Inferior parietal cortex (tissue), 1 donor: ENCODE results near the gene ROR2.
A peak's percentile ranks its signal among the peaks of the same experiment; 100 is the strongest.

ENCODE experiments used
- DNase-seq: peaks from one replicate; pipeline ENCODE4 v3.0.0-alpha.2; 2016; ENCODE audit errors: extremely low spot score

ROR2 gene

DNA sequence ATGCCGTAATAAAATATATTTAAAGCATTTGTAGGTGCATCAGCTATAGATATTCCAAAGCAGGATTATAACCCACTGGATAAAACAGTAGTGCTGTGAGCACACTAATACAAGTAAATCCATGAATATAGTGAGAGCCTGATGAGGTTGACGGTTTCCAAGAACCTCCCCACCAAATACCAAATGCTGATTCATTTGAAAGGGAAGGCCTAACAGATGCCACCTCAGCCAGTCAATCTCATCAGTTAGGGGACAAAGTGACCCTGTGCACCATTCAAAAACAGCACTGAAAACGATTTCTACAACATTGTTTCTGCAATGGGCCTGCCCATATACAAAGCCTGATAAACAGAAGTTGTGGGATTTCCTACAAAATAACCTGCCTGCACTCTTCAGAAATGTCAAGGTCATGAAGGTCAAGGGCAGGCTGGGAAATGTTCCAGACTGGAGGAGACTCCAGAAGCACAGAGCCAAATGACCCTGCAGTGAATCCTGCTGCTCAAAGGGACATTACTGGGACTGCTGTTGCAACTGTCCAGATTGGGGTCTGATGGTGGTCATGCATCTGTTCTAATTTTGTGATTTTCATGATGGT lies 69.6 kb downstream of the ROR2 start:
- DNase-seq = no peak

DNA sequence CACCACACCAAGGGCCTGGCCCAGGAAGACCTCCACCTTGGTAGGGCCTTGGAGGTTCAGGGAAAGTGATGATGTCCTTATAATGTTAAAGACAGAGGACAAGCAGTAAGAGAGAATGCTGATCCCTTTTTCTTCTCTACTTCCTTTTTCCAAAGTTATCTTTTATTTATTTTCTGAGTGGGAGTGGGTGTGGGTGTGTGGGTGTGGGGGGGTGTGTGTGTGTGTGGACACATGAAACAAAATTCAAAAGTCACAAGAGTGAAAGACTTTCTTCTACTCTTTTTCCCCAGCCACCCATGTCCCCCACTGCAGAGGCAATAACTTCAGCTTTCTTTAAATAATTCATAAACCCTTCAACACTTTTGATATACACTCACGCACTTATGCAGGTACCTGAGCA lies 70.8 kb downstream of the ROR2 start:
- no peak for DNase-seq

DNA sequence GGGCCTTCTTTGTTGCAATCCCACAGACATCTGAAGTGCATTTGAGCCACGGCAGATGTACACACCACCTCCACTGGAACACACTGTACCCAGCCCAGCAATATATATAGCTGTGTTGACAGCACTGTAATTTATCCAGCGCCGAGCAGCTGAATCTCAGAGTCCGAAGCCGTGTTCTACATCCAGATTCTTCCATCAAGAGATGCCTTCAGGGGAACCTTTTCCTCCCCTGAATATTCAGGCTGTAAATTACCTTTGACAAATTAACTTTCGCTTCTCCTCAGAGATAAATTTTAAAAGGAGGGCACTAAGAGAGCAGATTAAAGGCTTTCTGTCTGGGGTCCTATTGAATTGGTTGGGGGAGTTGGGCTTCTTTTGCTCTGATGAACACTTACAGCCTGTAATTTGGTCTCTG lies 76.4 kb downstream of the ROR2 start:
- no peak for DNase-seq

DNA sequence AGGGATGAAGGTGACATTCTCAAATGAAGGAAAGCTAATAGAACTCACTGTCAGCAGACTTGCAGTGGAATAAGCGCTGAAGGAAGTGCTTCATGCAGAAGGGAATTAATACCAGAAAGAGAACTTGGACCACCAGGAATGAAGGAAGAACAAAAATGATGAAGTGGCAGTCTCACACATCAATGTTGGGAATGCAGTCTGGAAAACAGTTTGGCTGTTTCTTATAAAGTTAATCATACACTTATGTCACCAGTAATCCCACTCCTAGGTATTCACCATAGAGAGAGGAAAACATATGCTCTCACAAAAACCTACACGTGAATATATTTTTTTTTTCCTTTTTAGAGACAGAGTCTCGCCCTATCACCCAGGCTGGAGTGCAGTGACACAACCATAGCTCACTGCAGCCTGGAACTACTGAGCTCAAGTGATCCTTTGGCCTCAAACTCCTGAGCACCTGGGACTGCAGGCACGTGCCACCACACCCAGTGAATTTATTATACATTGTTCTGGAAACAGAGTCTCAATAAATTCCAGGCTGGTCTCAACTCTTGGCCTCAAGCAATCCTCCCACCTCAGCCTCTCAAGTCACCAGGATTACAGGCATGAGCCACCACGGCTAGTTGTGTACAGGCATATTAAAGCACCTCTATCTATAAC lies 81.2 kb downstream of the ROR2 start:
- DNase-seq = no peak

DNA sequence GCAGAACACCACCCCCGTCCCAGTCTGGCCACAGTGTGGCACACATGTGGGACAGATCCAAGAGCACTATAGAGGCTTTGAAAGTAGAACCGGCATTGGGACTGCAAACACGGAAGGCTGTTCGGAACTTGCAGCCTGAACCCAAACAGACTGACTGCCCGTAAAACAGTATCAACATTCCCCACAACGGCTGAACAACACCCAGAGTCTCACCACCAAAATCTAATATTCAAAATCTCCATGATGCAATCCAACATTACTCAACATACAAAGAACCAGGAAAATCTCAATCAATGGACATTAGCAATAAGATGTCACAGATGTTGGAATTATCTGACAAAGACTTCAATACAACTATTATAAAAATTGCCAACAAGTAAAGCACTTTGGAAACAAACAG lies 82.3 kb downstream of the ROR2 start:
- DNase-seq = no peak

DNA sequence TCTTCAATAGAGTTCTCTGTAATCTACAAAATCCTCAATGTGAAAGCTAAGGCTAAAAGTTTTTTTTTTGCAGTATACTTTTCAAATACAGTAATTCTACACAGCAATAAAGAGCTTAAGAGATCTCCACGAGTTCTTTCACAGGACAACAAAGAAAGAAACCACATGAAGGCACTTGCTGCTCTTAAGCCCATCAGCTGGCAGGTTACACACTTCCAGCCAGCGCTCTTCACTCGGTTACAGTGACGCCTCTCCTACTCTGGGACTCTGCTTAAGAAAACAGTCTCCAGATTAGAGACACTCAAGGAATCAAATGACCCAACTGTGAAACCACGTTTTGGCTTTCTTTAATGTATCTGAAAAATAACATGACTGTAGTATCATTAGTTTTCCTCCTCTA lies 85.0 kb downstream of the ROR2 start:
- no peak for DNase-seq

DNA sequence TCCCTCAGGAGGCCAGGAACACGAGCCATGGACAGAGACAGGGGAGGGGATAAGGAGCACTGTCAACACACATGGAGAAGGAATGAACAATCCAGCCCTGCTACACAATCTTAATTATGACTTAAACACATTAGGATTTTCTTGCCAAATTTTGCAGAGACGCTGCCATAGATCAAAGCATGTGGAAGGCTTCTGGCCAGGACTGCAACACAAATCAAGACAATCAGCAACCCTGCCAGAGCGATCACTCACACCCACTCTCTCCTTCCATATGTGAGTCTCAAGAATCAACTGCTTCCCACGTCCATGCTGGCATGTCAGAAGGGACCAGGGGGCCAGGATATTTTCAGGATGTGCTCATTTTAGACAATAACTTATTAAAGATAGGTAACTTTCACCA lies 85.6 kb downstream of the ROR2 start:
- no peak for DNase-seq

DNA sequence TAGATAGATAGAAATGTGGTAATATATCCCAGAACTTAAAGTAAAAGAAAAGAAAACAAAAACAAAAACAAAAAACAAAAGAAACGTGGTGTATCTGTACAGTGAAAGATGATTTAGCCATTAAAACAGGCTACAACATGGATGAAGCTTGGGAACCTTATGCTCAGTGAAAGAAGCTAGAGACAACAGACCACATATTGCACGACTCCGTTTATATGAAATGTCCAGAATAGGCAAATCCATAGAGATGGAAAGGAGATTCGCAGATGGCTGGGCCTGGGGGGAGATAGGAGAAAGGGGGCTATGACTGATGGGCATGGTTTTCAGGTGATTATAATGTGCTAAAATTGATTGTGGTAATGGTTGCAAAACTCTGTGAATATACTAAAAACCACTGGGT lies 86.6 kb downstream of the ROR2 start:
- DNase-seq = no peak

DNA sequence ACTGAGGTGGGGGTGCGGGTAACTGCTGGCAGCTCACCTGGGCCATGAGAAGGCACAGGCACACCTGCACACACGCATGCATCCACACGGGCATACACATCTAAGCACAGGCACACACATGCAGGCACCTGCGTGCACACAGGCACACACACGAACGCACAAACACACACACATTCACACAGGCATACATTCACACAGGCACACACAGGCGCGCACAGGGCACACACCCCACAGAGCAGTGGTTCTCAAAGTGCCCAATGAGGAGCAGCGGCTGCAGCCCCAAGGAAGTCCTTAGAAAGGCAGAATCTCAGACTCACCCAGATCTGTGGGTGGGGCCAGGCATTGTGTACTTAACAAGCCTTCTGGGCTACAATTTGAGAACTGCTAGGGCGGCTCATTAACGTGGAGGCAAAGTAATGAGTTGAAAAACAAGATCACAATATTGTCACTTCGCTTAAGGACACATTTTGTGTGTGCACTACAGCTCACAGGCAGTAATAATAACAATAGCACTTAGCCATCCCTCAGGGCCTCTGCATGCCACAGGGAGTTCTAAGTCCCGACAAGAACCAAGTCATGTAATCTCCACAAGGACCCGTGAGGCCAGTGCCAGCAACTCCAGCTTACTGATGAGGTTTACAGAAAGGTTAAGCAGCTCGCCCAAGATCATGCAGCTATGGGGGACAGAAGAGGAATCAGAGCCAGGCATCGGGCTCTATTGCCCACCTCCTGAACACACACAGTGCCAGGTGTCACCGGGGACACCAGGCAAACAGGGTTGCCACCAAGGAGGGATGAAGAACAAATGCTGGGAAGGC lies 91.6 kb downstream of the ROR2 start:
- DNase-seq = no peak

DNA sequence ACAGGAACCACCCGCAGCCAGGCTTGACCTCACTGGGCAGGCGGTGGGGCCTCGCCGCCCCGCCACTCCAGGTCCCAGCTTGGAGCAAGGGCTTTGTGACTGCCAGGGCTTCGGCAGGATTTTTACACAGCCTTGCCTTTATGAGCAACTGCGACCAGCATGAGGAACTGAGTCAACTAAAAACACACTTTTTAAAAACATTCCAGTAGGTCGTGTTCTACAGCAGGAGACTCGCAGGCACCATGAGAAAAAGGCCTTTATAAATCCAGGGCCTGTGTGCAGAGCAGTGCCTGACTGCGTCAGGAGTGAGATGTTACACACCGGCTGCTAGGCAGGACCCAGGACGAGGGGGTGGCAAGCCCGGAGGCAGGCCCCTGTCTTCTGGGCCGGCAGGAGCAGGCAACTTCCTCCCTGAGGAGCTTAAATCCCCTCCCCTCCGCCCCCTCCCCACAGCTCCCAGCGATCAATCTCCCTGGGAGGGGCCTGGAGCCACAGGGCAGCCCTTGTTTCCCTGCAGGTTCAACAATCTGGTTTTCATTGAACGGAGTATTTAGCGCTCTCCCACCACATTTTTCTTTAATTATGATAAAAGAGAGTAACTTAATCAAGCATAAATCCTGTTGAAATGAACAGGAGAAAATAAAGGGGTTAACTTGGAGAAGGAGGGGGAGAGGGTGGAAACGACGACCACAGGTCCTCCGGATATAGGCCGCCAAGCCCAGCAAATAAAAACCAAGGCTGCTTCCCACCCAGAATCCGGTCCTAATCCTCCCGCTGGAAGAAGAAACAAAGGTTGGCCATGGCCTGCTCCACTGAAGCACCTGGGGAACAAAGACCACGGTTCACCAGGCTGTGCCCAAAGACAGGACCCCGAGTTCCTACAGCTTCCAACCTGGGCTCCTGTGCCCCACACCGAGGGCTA lies 92.5 kb downstream of the ROR2 start:
- DNase-seq = no peak

DNA sequence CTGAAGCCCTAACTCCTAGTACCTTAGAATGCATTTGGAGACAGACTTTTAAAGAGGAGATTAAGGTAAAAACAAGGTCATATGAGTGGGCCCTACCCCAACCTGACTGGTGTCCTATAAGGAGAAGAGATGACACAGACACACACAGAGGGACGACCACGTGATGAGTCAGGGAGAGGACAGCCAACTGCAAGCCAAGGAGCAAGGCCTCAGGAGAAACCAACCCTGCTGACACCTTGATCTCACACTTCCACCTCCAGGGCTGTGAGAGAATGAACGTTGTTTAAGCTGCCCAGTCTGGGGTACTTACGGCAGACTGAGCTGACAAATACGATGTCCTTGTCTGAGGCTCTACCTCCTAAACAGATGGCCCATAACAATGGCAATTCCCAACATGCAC lies 93.6 kb downstream of the ROR2 start:
- no peak for DNase-seq

DNA sequence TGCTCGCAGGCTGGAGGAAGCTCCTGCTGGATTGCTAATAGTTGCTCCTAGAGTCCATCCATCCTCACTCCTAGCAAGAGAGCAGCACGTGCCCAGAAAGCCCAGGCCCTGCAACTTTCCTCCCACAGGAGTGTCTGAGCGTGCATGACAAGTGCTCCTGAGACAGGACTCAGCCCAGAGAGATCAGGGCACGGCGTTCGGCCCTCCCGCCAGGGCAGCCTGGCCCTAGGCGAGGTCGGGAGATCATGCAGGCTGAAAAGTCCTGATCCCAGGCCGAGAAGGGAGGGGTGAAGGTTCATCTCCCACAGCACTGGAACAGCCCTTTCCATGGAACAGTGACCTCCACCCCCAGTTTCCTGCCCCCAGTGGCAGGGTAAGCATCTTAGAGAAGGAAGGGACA lies 94.8 kb downstream of the ROR2 start:
- DNase-seq = no peak

DNA sequence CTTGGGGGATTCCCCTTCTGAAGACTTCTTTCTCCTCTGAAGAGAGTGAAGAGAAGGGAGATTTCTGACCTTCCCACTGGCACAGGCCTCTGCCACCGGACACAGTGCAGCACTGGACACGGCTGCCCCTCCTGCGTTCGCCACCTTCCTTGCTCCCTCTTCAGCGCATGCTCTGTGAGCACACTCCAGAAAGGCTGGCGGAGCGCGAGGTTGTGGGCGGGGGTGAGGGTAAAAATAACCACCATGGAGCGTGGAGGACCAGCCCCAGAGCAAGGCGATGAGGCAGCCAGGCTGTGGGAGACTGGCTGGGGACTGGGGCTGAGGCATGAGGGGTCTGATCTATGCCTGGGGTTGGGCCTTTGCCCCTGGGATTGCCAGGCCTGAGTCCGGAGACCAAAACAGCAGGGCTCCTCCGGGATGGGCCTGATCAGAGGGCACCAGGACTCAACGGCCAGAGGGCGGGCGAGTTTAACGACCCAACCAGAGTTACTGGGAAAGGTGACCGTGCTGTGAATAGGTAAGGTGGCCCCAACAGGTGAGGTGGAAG lies 97.2 kb downstream of the ROR2 start:
- DNase-seq = no peak

DNA sequence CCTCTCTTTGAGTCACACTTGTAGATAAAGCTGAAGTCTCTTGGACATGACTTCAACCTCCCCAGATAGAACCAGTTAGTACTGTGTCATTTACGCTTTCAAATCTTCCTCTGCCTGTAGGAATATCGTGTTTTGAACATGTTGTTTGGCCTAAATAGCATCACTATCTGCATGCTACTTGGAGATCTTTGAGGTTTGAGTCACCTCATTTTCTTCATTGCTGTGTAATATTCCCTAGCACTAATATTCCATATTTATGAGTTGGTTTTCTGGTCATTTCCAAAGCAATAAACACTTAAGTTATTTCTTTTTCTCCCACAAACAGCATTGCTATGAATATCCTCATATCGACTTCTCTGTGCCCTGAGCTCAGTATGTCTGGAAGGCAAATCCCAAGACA lies 100.3 kb downstream of the ROR2 start:
- DNase-seq = no peak

DNA sequence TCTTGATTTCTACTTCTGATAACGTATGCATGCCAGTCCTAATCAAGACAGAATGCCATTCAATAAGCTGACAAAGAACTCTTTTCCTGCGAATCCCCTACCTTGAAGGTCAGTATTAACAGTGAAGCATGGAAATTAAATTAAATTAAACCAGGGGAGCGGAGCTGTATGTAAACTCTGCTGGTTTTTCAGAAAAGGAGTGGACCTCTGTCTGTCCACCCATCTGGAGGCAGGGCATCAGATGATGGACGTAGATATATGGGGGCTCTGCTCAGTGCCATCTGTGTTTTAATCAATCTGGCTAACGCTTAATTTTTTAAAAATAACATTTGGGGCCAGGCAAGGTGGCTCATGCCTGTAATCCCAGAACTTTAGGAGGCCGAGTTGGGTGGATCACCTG lies 101.9 kb downstream of the ROR2 start:
- DNase-seq = no peak

DNA sequence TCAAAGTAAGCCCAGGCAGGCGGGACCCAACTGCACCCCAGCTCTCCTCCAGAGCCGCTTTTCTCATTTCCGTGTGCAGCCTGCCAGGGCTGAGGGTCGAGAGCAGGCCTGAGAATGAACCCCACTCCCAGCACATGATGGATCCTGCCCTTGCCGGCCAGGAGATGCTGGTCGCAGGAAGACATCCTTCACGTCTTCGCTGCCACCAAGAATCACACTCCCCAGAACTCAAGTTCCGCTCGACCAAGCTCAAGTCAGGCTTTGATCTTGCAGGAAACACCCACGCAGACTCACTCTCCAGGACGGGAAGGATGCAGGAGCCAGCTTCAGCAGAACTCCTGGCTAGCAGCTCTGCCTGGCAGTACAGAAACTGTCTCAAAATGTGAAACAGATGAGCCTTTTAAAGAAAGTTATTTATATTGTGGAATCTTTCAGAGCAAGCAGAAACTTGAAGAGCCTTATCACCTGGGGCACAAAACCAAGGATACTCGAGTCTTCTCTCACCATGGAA lies 102.4 kb downstream of the ROR2 start:
- DNase-seq = peak; percentile 30

DNA sequence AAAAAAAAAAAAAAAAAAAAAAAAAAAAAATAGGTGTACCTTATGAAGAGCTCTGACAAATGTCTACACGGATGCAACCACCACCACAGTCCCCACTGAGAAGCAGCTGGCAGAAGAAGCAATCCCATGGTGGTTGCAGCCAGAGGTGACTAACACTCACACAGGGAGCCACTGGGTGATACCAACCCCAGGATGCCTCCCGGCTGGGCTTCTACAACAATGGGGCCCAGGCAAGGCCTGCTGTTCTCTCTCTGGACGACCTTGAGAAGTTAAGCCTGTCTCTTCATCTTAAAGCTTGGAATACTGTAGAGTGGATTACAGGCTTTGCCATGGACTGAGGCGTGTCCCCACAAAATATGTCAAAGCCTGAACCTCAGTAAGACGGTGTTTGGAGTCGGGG lies 104.1 kb downstream of the ROR2 start:
- no peak for DNase-seq

DNA sequence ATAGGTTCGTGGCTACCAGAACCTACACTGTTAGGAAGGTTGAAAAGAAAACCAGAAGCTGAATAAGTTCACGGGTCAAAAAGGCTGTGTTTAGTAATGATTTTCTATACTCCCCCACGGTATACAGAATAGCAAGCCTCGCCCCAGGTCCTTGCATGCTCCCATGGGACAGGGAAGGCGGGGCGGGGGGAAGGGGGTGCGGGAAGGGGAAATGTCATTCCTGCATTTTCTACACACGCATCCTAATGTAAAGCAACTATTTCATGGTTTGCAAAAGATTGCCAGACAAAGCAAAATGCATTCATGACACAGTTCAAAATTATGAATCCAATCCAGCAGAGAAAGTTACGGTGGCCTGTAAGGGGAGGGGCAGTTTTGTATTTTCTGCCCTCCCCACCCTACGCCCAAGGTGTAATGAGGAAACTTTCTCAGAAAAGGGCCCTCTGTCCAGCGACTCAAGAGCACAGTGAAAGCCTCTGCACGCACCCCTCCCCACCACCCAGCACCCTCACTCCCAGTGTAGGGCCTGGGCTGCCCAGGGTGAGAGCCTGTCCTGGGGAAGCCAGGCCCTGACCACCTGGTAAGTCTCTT lies 105.2 kb downstream of the ROR2 start:
- DNase-seq = no peak

DNA sequence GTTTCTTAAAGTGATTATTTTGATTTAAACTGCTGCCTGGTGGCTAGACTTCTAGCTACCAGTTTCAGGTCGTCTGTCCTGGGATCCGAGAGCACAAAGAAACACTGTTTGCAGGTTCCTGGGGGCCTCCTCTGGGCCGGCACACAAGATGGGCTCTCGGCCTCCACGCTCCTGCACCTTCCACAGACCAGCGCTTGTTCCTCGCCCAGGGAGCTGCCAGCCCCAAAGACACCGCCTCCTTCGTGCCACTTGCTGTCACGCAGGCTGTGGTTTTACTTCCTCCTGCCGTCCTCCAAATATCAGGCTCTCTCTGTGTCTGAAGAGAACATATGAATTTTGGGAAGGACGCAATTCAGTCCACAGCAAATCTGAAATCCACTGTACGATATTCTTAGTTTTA lies 105.8 kb downstream of the ROR2 start:
- DNase-seq = peak; percentile 6

DNA sequence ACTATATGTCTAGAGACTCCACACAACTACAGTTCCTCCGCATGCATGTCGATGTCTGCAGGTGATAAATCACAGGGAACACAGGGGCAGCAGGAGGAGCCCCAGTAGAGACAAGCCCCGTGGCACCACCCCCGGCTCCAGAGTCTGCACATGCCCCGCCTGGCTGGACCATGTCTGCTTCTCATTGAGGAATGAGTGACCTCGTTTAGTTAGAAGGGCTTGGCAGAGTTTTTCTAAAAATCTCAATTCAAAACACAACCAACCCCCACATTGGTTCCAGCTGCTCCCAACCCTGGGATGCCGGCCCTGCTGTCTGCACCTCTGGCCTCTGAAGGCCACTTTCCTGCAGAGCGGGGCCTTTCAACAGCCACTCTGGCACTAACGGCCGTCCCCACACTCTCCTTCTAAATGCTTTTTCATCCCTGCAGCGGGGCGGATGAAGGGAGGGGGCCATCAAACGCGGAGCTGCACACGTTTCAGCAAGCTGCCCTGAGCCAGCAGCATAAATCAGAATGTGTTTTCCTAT lies 106.3 kb downstream of the ROR2 start:
- no peak for DNase-seq

DNA sequence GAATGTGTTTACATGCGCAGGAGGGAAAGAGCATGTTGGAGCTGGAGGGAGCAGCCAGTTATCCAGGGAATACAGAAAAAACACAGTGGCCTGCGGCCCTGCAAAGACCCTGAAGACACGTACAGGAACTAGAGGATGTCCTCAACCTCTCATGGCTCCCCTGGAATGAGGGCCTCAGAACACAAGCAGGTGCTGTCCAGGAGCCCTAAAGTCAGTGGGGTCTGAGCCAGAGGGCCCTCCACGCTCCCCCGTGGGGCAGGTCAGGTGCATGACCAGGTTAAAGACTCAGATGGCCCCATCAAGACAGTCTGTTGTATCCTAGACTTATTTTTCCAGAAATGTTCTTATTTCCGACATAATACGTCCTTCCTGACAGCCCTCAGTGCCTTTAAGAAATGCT lies 106.9 kb downstream of the ROR2 start:
- no peak for DNase-seq
